ENCODE data around the gene MCM9.

GRCh38 chr6:118801257-118801656 lies 133.7 kb downstream of the MCM9 start:
- TF ChIP-seq POLR2AphosphoS5 (IDR thresholded peaks at IDR 0.05; ENCODE audit: low read depth, low read length) = no peak
- no peak for TF ChIP-seq REST (IDR thresholded peaks at IDR 0.05; ENCODE audit: insufficient read depth in 1 of 2, low read depth in 2 of 2, low read length in 2 of 2)
- TF ChIP-seq TAF1 (IDR thresholded peaks at IDR 0.05; ENCODE audit: borderline replicate concordance, insufficient read depth, low read length) = no peak
